IMR-90 (cell line): ENCODE results near the gene PMPCB. TPM values are rescaled to one million over a fixed set of nuclear protein-coding genes. Genes with fewer than 3 reads are reported as not detected.

Experiments
- ATAC-seq: fragments of 200-7000 bp; cut with Tn5 transposase; 2 replicates; pipeline ENCODE4 v1.9.1; 2020; ENCODE audit warnings: low read depth, mild to moderate bottlenecking, moderate library complexity
- BruUV-seq: library from RNA; stranded (reverse); fragments of 400-500 nt; replicated peaks from 2 replicates; lab custom pipeline; 2021; lab: Mats Ljungman, UMichigan
- CTCF ChIA-PET: fragments of 300-600 bp; formaldehyde crosslinking; extraction: SDS; loops from one replicate; lab custom pipeline; 2021; ENCODE audit warnings: antibody characterized with exemption; lab: Yijun Ruan, JAX
- POLR2A ChIA-PET: fragments of 300-600 bp; sonication (Branson Sonifier 250); formaldehyde crosslinking; loops from one replicate; lab custom pipeline; 2022; ENCODE audit warnings: antibody characterized with exemption; ENCODE audit not compliant: unreplicated experiment; lab: Charles Lee
- DNase-seq: peaks from one replicate; pipeline ENCODE4 v3.0.0; 2013
- H2AFZ ChIP-seq: replicated peaks from 2 replicates; pipeline ENCODE3; 2013; ENCODE audit warnings: low read length, mild to moderate bottlenecking; ENCODE audit not compliant: poor library complexity
- H2AK5ac ChIP-seq: 2 replicates; pipeline ENCODE4 v1.6.1; 2013; ENCODE audit warnings: low read depth, low read length, inconsistent platforms
- H2AK9ac ChIP-seq: replicated peaks from 2 replicates; pipeline ENCODE3; 2013; ENCODE audit warnings: mild to moderate bottlenecking, low read depth, low read length, moderate library complexity; ENCODE audit not compliant: poor library complexity
- H2BK120ac ChIP-seq: 2 replicates; pipeline ENCODE4 v1.6.1; 2013; ENCODE audit warnings: low read depth, low read length, inconsistent platforms
- H2BK15ac ChIP-seq: 3 replicates; pipeline ENCODE4 v1.6.1; 2013; ENCODE audit warnings: low read depth, low read length, inconsistent platforms
- H2BK20ac ChIP-seq: 2 replicates; pipeline ENCODE4 v1.6.1; 2013; ENCODE audit warnings: low read depth, mild to moderate bottlenecking, inconsistent platforms, low read length, moderate library complexity
- H2BK5ac ChIP-seq: 2 replicates; pipeline ENCODE4 v1.6.1; 2013; ENCODE audit warnings: mild to moderate bottlenecking, low read depth, low read length, inconsistent platforms; ENCODE audit not compliant: poor library complexity, severe bottlenecking
- H3K14ac ChIP-seq: replicated peaks from 2 replicates; pipeline ENCODE4 v1.6.1; 2013; ENCODE audit warnings: low read depth, low read length, inconsistent platforms
- H3K18ac ChIP-seq: 2 replicates; pipeline ENCODE4 v1.6.1; 2013; ENCODE audit warnings: low read depth, low read length, control low read depth
- H3K23ac ChIP-seq: 2 replicates; pipeline ENCODE4 v1.6.1; 2013; ENCODE audit warnings: low read depth, low read length, inconsistent platforms
- H3K27ac ChIP-seq: 2 replicates; pipeline ENCODE4 v1.5.1; 2013; ENCODE audit warnings: mild to moderate bottlenecking, control low read depth, low read length; ENCODE audit not compliant: insufficient read depth
- H3K27me3 ChIP-seq: 2 replicates; pipeline ENCODE4 v1.6.1; 2013; ENCODE audit warnings: low read length; ENCODE audit not compliant: control insufficient read depth, insufficient read depth
- H3K36me3 ChIP-seq: 2 replicates; pipeline ENCODE4 v1.6.1; 2013; ENCODE audit warnings: low read length, mixed read lengths; ENCODE audit not compliant: control insufficient read depth, insufficient read depth
- H3K4ac ChIP-seq: 2 replicates; pipeline ENCODE4 v1.6.1; 2013; ENCODE audit warnings: low read depth, low read length, inconsistent platforms
- H3K4me1 ChIP-seq: 2 replicates; pipeline ENCODE4 v1.6.1; 2013; ENCODE audit warnings: low read length, mixed read lengths; ENCODE audit not compliant: control insufficient read depth, insufficient read depth
- H3K4me2 ChIP-seq: 2 replicates; pipeline ENCODE4 v1.6.1; 2013; ENCODE audit warnings: low read depth, mild to moderate bottlenecking, control low read depth, low read length, moderate library complexity
- H3K4me3 ChIP-seq: 2 replicates; pipeline ENCODE4 v1.5.1; 2013; ENCODE audit warnings: low read depth, mild to moderate bottlenecking, control low read depth, low read length, moderate library complexity; ENCODE audit not compliant: insufficient read depth
- H3K56ac ChIP-seq: 2 replicates; pipeline ENCODE4 v1.6.1; 2013; ENCODE audit warnings: low read length, inconsistent platforms; ENCODE audit not compliant: insufficient read depth; ENCODE audit errors: extremely low read depth
- H3K79me1 ChIP-seq, 2 experiments: 2 replicates each; pipeline ENCODE4 v1.6.1; 2013; ENCODE audit warnings: low read length in 2 of 2, inconsistent platforms in 1 of 2, low read depth in 1 of 2
- H3K9ac ChIP-seq: 2 replicates; pipeline ENCODE4 v1.6.1; 2013; ENCODE audit warnings: low read depth, low read length, control low read depth
- H3K9me1 ChIP-seq: 2 replicates; pipeline ENCODE4 v1.6.1; 2013; ENCODE audit warnings: low read length, inconsistent platforms; ENCODE audit not compliant: insufficient read depth
- H3K9me3 ChIP-seq: 2 replicates; pipeline ENCODE4 v1.6.1; 2013; ENCODE audit warnings: low read length; ENCODE audit not compliant: control insufficient read depth, insufficient read depth
- H4K20me1 ChIP-seq: 2 replicates; pipeline ENCODE4 v1.6.1; 2013; ENCODE audit warnings: low read length, inconsistent platforms; ENCODE audit not compliant: insufficient read depth
- H4K5ac ChIP-seq: 2 replicates; pipeline ENCODE4 v1.6.1; 2013; ENCODE audit warnings: mild to moderate bottlenecking, low read depth, low read length, control low read depth
- H4K8ac ChIP-seq, 2 experiments: 2 replicates each; pipeline ENCODE4 v1.6.1; 2013; ENCODE audit warnings: low read depth in 2 of 2, low read length in 2 of 2, control low read depth in 1 of 2, inconsistent platforms in 1 of 2
- H4K91ac ChIP-seq: 2 replicates; pipeline ENCODE4 v1.6.1; 2013; ENCODE audit warnings: low read depth, low read length, inconsistent platforms; ENCODE audit not compliant: insufficient read depth
- MAZ ChIP-seq: IDR thresholded peaks from 2 replicates; pipeline ENCODE4 v1.6.1; 2012; ENCODE audit warnings: low read depth, mild to moderate bottlenecking, low read length, improper control_type of control experiment, moderate library complexity, borderline replicate concordance
- NFE2L2 ChIP-seq: fragments of 150-350 bp; IDR thresholded peaks from 2 replicates; pipeline ENCODE4 v1.6.1; 2016; ENCODE audit warnings: low read depth, mild to moderate bottlenecking, low read length
- POLR2A ChIP-seq: IDR thresholded peaks from 2 replicates; pipeline ENCODE4 v1.6.1; 2012; ENCODE audit warnings: mild to moderate bottlenecking, low read depth, low read length
- USF2 ChIP-seq: fragments of 150-350 bp; IDR thresholded peaks from 2 replicates; pipeline ENCODE4 v1.6.1; 2017; ENCODE audit warnings: mild to moderate bottlenecking, antibody characterized with exemption, low read length, low read depth
- WGBS, 2 experiments: methylation state at CpG; one replicate each; pipeline versions ENCODE4 v1.1.5 to v1.1.7; 2013; ENCODE audit warnings: missing lambda C conversion rate in 2 of 2; ENCODE audit not compliant: insufficient read length in 1 of 2; ENCODE audit errors: extremely low coverage in 2 of 2; 5-methylcytosine and 5-hydroxymethylcytosine counted together
- dilution Hi-C: fragments of 300-500 bp; cut with HindIII; formaldehyde crosslinking; loops from one replicate; pipeline ENCODE4 v1.14.3; 2018; ENCODE audit warnings: low sequenced_read_pairs; ENCODE audit not compliant: unreplicated experiment
- in situ Hi-C: fragments of 300-500 bp; cut with MboI; formaldehyde crosslinking; loops from 3 replicates; pipeline ENCODE4 v1.14.3; 2019; ENCODE audit warnings: low sequenced_read_pairs, inconsistent platforms, mixed read lengths
- intact Hi-C: fragments of 100-400 bp; cut with micrococcal nuclease; formaldehyde crosslinking; loops from 2 replicates; pipeline ENCODE4 v1.10.0; 2022
- polyA plus RNA-seq, 3 experiments: library from polyadenylated mRNA; depleted of rRNA; stranded (reverse); fragments of >200 nt; gene quantifications; 2 replicates each; pipeline ENCODE4 v1.2.3, GENCODE V29; 2012; ENCODE audit warnings: low replicate concordance in 1 of 3
- total RNA-seq: library from RNA; depleted of rRNA; stranded (reverse); fragments of >200 nt; gene quantifications from 2 replicates; pipeline ENCODE4 v1.2.3, GENCODE V29; 2012

Gene PMPCB
- total and polyA plus RNA-seq, 2 of the 4 experiments (the other 2 are of a cell fraction) = 50.4 to 72.8 TPM

GRCh38 chr7:103314852-103315251, 17.6 kb downstream of the PMPCB start:
- Histone ChIP-seq H2BK15ac (no peak overlapping the region), H3K79me1 (peaks cover 0 to 8% of the 10 kb centered on the region in 2 experiments; a peak in 2 of 4 replicates), H3K27ac (no peak overlapping the region), H3K18ac (no peak overlapping the region), H3K27me3 (no peaks in the 10 kb centered on the region), H3K23ac (no peak overlapping the region), H2AK9ac (no peak overlapping the region), H2AFZ (no peak overlapping the region), H4K5ac (no peak overlapping the region), H3K9ac (no peak overlapping the region), H4K91ac (no peak overlapping the region), H3K4me2 (no peak overlapping the region), H2AK5ac (no peak overlapping the region), H2BK20ac (no peak overlapping the region), H4K20me1 (no peaks in the 10 kb centered on the region; the same call in 1 of the 2 replicates), H2BK120ac (no peak overlapping the region), H3K4me3 (no peak overlapping the region), H3K9me1 (no peaks in the 10 kb centered on the region), H3K4me1 (no peaks in the 10 kb centered on the region), H3K9me3 (no peaks in the 10 kb centered on the region), H2BK5ac (no peak overlapping the region), H4K8ac (no peak overlapping the region), H3K14ac (no peak overlapping the region), H3K56ac (no peak overlapping the region), H3K4ac (no peak overlapping the region), H3K36me3 (peaks cover 49% of the 10 kb centered on the region)
- POLR2A ChIA-PET = no interaction called here
- no TSS peak for BruUV-seq
- no CpG with 5 or more reads among the region's 2 CpGs for WGBS, 2 experiments
- no peak for DNase-seq
- dilution Hi-C loops = no loop called here
- TF ChIP-seq NFE2L2 = no peak
- TF ChIP-seq USF2 = no peak
- TF ChIP-seq MAZ = no peak
- no peak for TF ChIP-seq POLR2A
- CTCF ChIA-PET = no interaction called here
- in situ Hi-C loops = no loop called here
- no peak for ATAC-seq
- intact Hi-C loops = loop anchor here (5.0 kb wide), 1 partner anchor 47 kb away; no protein-coding TSS in a partner anchor
